ENCODE measurements around the gene CEP112. TPM values are rescaled to one million over a fixed set of nuclear protein-coding genes. Genes with fewer than 3 reads are reported as not detected.

The CEP112 gene
- total RNA-seq, 1 donor from 2014 or later: 9.7 TPM

DNA sequence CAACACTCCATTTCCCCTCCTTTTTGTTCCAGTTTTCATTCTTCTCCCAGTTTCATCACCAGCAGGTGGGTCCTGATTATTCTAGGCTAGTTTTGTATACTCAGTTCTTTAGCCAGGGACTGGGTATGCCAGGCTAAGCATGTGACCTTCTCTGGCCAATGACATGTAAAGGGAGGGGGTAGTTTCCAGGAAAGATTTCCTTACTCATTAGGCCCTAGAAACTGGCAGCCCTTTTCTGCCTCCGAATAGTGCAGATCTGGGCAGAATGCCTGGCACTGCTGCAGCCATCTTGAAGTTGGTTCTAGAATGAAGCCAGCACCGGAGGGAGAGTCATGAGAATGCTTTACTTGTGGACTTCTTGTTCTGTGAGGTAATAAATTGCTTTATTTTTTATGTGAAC lies 503.6 kb downstream of the CEP112 start:
- no peak overlapping the region for H3K4me3 Mint-ChIP-seq
- peaks cover 17% of the 10 kb centered on the region for H3K36me3 Mint-ChIP-seq
- no peak for DNase-seq (ENCODE audit: low spot score)
- no peaks in the 10 kb centered on the region for H3K36me3 ChIP-seq
- H3K4me3 ChIP-seq: no peak overlapping the region
- no peak overlapping the region for H3K27ac Mint-ChIP-seq
- no peak overlapping the region for H3K27ac ChIP-seq
- TF ChIP-seq EZH2phosphoT487 (IDR thresholded peaks at IDR 0.05) (no peak), EZH2 (IDR thresholded peaks at IDR 0.05) (no peak)
- TF ChIP-seq, protein P1, sequence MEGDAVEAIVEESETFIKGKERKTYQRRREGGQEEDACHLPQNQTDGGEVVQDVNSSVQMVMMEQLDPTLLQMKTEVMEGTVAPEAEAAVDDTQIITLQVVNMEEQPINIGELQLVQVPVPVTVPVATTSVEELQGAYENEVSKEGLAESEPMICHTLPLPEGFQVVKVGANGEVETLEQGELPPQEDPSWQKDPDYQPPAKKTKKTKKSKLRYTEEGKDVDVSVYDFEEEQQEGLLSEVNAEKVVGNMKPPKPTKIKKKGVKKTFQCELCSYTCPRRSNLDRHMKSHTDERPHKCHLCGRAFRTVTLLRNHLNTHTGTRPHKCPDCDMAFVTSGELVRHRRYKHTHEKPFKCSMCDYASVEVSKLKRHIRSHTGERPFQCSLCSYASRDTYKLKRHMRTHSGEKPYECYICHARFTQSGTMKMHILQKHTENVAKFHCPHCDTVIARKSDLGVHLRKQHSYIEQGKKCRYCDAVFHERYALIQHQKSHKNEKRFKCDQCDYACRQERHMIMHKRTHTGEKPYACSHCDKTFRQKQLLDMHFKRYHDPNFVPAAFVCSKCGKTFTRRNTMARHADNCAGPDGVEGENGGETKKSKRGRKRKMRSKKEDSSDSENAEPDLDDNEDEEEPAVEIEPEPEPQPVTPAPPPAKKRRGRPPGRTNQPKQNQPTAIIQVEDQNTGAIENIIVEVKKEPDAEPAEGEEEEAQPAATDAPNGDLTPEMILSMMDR (IDR thresholded peaks at IDR 0.05): no peak
- no peak overlapping the region for H3K4me2 ChIP-seq
- H3K27me3 Mint-ChIP-seq (ENCODE audit: insufficient read depth, low read depth): peaks cover 4% of the 10 kb centered on the region
- H3F3A ChIP-seq (ENCODE audit: low read depth): no peaks in the 10 kb centered on the region
- H3K9me3 ChIP-seq (ENCODE audit: low read depth): no peaks in the 10 kb centered on the region
- no peak overlapping the region for H3K9ac ChIP-seq
- H3K4me1 Mint-ChIP-seq: peaks cover 26% of the 10 kb centered on the region
- peaks cover 3% of the 10 kb centered on the region for H3K9me3 Mint-ChIP-seq
- H3K4me1 ChIP-seq: no peaks in the 10 kb centered on the region
- H3K27me3 ChIP-seq: no peaks in the 10 kb centered on the region
- H2AFZ ChIP-seq (replicated peaks): no peak overlapping the region
- H4K20me1 ChIP-seq (ENCODE audit: low read depth): no peaks in the 10 kb centered on the region
- no peaks in the 10 kb centered on the region for H3K79me2 ChIP-seq (ENCODE audit: low read depth)

DNA sequence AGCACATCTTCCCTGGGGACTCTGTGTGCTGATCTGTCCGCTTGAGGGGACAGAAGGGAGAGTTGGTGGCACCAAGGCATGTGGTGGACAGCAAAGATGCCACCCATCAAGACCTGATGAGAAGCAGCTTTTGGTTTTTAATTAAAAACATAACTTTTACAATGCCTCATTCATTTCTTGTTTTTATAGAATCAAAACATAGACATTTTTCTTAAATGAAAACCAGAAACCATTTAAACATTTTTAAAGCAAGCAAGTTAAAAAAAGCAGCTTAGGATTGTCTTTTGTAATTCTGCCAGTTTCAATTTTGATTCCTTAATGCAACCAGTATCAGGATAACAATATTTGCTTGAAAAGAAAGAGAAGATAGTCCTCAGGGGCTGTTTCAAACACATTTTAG lies 506.8 kb downstream of the CEP112 start:
- no peaks in the 10 kb centered on the region for H4K20me1 ChIP-seq (ENCODE audit: low read depth)
- H3K36me3 ChIP-seq: no peaks in the 10 kb centered on the region
- H3K27me3 ChIP-seq: no peaks in the 10 kb centered on the region
- Mint-ChIP-seq H3K27me3 (ENCODE audit: insufficient read depth, low read depth) (peaks cover 2% of the 10 kb centered on the region), H3K27ac (no peak overlapping the region), H3K4me3 (no peak overlapping the region), H3K9me3 (peaks cover 14% of the 10 kb centered on the region), H3K36me3 (peaks cover 26% of the 10 kb centered on the region), H3K4me1 (peaks cover 10% of the 10 kb centered on the region)
- H3K4me1 ChIP-seq: no peaks in the 10 kb centered on the region
- H2AFZ ChIP-seq (replicated peaks): no peak overlapping the region
- TF ChIP-seq, protein P1 (IDR thresholded peaks at IDR 0.05): no peak
- no peak for TF ChIP-seq EZH2phosphoT487 (IDR thresholded peaks at IDR 0.05)
- no peak for TF ChIP-seq EZH2 (IDR thresholded peaks at IDR 0.05)
- H3K27ac ChIP-seq: no peak overlapping the region
- no peaks in the 10 kb centered on the region for H3K9me3 ChIP-seq (ENCODE audit: low read depth)
- H3K9ac ChIP-seq: no peak overlapping the region
- no peaks in the 10 kb centered on the region for H3F3A ChIP-seq (ENCODE audit: low read depth)
- H3K4me3 ChIP-seq: no peak overlapping the region
- H3K4me2 ChIP-seq: no peak overlapping the region
- no peak for DNase-seq (ENCODE audit: low spot score)
- no peaks in the 10 kb centered on the region for H3K79me2 ChIP-seq (ENCODE audit: low read depth)

DNA sequence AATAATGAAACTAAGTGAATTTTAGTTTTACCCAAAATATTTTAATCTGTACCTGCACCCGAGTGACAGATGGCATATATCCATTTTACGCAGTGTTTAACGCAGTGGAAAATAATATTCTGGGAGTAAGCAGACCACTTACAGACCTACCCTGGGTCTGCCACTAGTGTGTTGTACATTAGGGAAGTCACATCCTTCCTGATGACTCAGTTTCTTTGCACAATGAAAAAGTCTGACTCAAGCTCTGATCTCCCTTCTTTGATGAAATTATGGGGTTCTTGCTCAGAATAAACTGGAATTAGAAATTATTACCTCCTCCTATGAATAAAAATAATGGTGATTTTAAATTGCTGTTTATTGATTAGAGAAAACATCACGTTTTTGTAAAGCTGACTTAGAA lies 507.3 kb downstream of the CEP112 start:
- H3K27me3 Mint-ChIP-seq (ENCODE audit: insufficient read depth, low read depth): peaks cover 2% of the 10 kb centered on the region
- no peak overlapping the region for H3K27ac Mint-ChIP-seq
- Histone ChIP-seq H3K9ac (no peak overlapping the region), H3K36me3 (no peaks in the 10 kb centered on the region), H4K20me1 (ENCODE audit: low read depth) (no peaks in the 10 kb centered on the region), H3K27ac (no peak overlapping the region), H3K9me3 (ENCODE audit: low read depth) (no peaks in the 10 kb centered on the region), H3K27me3 (no peaks in the 10 kb centered on the region), H3K4me1 (no peaks in the 10 kb centered on the region), H3K4me3 (no peak overlapping the region), H3K4me2 (no peak overlapping the region), H2AFZ (replicated peaks) (no peak overlapping the region), H3K79me2 (ENCODE audit: low read depth) (no peaks in the 10 kb centered on the region), H3F3A (ENCODE audit: low read depth) (no peaks in the 10 kb centered on the region)
- H3K4me1 Mint-ChIP-seq: peaks cover 12% of the 10 kb centered on the region
- peaks cover 28% of the 10 kb centered on the region for H3K36me3 Mint-ChIP-seq
- TF ChIP-seq EZH2 (IDR thresholded peaks at IDR 0.05): no peak
- TF ChIP-seq, protein P1 (IDR thresholded peaks at IDR 0.05): no peak
- TF ChIP-seq EZH2phosphoT487 (IDR thresholded peaks at IDR 0.05): no peak
- H3K9me3 Mint-ChIP-seq: peaks cover 16% of the 10 kb centered on the region
- DNase-seq (ENCODE audit: low spot score): no peak
- no peak overlapping the region for H3K4me3 Mint-ChIP-seq

Measured in neural progenitor cell (in vitro differentiated cells).